Kidney epithelial cell (primary cell): ENCODE results near the gene ANXA6. TPM values are rescaled to one million over a fixed set of nuclear protein-coding genes. Genes with fewer than 3 reads are reported as not detected.

Source experiments
- DNase-seq: peaks from one replicate; pipeline ENCODE4 v3.0.0-alpha.2; 2010; ENCODE audit warnings: low read depth
- H3K27me3 ChIP-seq: 2 replicates; pipeline ENCODE4 v1.6.0; 2011; ENCODE audit warnings: low read length; ENCODE audit not compliant: control insufficient read depth, insufficient read depth
- H3K36me3 ChIP-seq: 2 replicates; pipeline ENCODE4 v1.5.1; 2011; ENCODE audit warnings: low read length; ENCODE audit not compliant: control insufficient read depth, insufficient read depth
- H3K4me3 ChIP-seq: 2 replicates; pipeline ENCODE4 v1.5.1; 2011; ENCODE audit warnings: low read depth, mild to moderate bottlenecking, control low read depth, low read length
- CTCF ChIP-seq: IDR thresholded peaks from 2 replicates; pipeline ENCODE4 v1.5.1; 2011; ENCODE audit warnings: mild to moderate bottlenecking, moderate library complexity, low read length, control low read depth, inconsistent platforms; ENCODE audit not compliant: insufficient read depth, poor library complexity, severe bottlenecking
- total RNA-seq: library from RNA; depleted of rRNA; stranded (reverse); fragments of >200 nt; gene quantifications from 2 replicates; pipeline ENCODE4 v1.2.3, GENCODE V29; 2015

ANXA6 gene
- total RNA-seq, 1 donor from 2014 or later = 59.9 TPM

GRCh38 chr5:151106509-151106908 lies 51.1 kb downstream of the ANXA6 start:
- Histone ChIP-seq H3K4me3 (no peak overlapping the region), H3K36me3 (peaks cover 5% of the 10 kb centered on the region), H3K27me3 (no peaks in the 10 kb centered on the region)
- DNase-seq = no peak
- no peak for TF ChIP-seq CTCF

GRCh38 chr5:151106043-151106442 lies 51.5 kb downstream of the ANXA6 start:
- no peak for TF ChIP-seq CTCF
- Histone ChIP-seq H3K36me3 (peaks cover 5% of the 10 kb centered on the region), H3K4me3 (no peak overlapping the region), H3K27me3 (no peaks in the 10 kb centered on the region)
- no peak for DNase-seq

- Histone ChIP-seq H3K27me3 (no peaks in the 10 kb centered on the region), H3K36me3 (peaks cover 5% of the 10 kb centered on the region), H3K4me3 (no peak overlapping the region)
- no peak for DNase-seq
- TF ChIP-seq CTCF = no peak
Observed at GRCh38 chr5:151105561-151105960, 52.0 kb downstream of the ANXA6 start.

- H3K27me3 ChIP-seq = no peaks in the 10 kb centered on the region
- peaks cover 5% of the 10 kb centered on the region for H3K36me3 ChIP-seq
- H3K4me3 ChIP-seq = no peak overlapping the region
- TF ChIP-seq CTCF = no peak
- DNase-seq = no peak
Observed at GRCh38 chr5:151104795-151105194, 52.8 kb downstream of the ANXA6 start.

- TF ChIP-seq CTCF = no peak
- Histone ChIP-seq H3K27me3 (no peaks in the 10 kb centered on the region), H3K36me3 (peaks cover 3% of the 10 kb centered on the region), H3K4me3 (no peak overlapping the region)
- DNase-seq = no peak
Observed at GRCh38 chr5:151101746-151102145, 55.8 kb downstream of the ANXA6 start.

GRCh38 chr5:151101151-151101550 lies 56.4 kb downstream of the ANXA6 start:
- no peaks in the 10 kb centered on the region for H3K27me3 ChIP-seq
- no peak for DNase-seq
- no peak overlapping the region for H3K4me3 ChIP-seq
- peaks cover 3% of the 10 kb centered on the region for H3K36me3 ChIP-seq
- TF ChIP-seq CTCF = no peak
